Measurements from ENCODE around the gene FLCN.

FLCN gene

DNA sequence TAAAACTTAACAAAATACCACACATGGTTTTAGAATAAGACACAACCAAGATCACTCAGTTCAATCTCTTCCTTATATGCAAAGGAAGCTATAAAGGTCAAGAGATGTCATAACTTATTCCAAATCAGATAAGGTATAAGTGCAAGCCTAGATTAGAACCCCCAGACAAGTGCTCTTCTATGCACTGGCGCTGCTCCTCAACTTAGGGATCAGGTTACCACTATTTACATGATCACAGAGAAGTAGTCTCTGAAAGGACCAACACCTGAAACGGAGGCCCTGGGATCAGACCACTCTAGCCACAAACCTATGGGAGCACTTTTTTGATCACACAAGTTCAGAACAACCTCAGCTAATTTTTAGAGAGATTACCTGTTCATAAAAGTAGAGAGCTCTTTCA lies 27.5 kb upstream of the FLCN start:
- H3K36me3 ChIP-seq (ENCODE audit: low read length) = peaks cover 43% of the 10 kb centered on the region
- no peaks in the 10 kb centered on the region for H4K20me1 ChIP-seq (ENCODE audit: low read depth, low read length)

GRCh38 chr17:17258998-17259397 lies 22.0 kb upstream of the FLCN start:
- H3K36me3 ChIP-seq (ENCODE audit: low read length) = peaks cover 33% of the 10 kb centered on the region; the same call in 1 of the 2 replicates
- no peak overlapping the region for H3K4me2 ChIP-seq (ENCODE audit: low read depth, low read length, poor library complexity, severe bottlenecking)
- no peaks in the 10 kb centered on the region for H3K79me2 ChIP-seq (ENCODE audit: insufficient read depth, low read length)
- no peaks in the 10 kb centered on the region for H4K20me1 ChIP-seq (ENCODE audit: low read depth, low read length)
- TF ChIP-seq EZH2phosphoT487 (conservative IDR thresholded peaks at IDR 0.05; ENCODE audit: low read length) = no peak
- TF ChIP-seq, protein P1, sequence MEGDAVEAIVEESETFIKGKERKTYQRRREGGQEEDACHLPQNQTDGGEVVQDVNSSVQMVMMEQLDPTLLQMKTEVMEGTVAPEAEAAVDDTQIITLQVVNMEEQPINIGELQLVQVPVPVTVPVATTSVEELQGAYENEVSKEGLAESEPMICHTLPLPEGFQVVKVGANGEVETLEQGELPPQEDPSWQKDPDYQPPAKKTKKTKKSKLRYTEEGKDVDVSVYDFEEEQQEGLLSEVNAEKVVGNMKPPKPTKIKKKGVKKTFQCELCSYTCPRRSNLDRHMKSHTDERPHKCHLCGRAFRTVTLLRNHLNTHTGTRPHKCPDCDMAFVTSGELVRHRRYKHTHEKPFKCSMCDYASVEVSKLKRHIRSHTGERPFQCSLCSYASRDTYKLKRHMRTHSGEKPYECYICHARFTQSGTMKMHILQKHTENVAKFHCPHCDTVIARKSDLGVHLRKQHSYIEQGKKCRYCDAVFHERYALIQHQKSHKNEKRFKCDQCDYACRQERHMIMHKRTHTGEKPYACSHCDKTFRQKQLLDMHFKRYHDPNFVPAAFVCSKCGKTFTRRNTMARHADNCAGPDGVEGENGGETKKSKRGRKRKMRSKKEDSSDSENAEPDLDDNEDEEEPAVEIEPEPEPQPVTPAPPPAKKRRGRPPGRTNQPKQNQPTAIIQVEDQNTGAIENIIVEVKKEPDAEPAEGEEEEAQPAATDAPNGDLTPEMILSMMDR (IDR thresholded peaks at IDR 0.05; ENCODE audit: insufficient read depth, low read length, poor library complexity, severe bottlenecking) = no peak
- no peaks in the 10 kb centered on the region for H3K9me3 ChIP-seq (ENCODE audit: insufficient read depth, low read length)
- H2AFZ ChIP-seq (ENCODE audit: low read depth, low read length, severe bottlenecking) = no peak overlapping the region
- H3K27me3 ChIP-seq (ENCODE audit: low read length) = no peaks in the 10 kb centered on the region
- no peaks in the 10 kb centered on the region for H3F3A ChIP-seq (ENCODE audit: insufficient read depth)
- no peak overlapping the region for H3K27ac ChIP-seq (ENCODE audit: low read depth, low read length)
- H3K9me2 ChIP-seq (replicated peaks; ENCODE audit: insufficient read depth, low read length) = no peaks in the 10 kb centered on the region
- no peak overlapping the region for H3K9ac ChIP-seq (ENCODE audit: low read length)
- no peak overlapping the region for H3K4me3 ChIP-seq (ENCODE audit: insufficient read depth, low read length, poor library complexity, severe bottlenecking)

More for the DNA sequence above, 27.5 kb upstream of the FLCN start:
- H3K27ac ChIP-seq (ENCODE audit: low read depth, low read length) = no peak overlapping the region
- no peak for TF ChIP-seq EZH2phosphoT487 (conservative IDR thresholded peaks at IDR 0.05; ENCODE audit: low read length)
- TF ChIP-seq, protein P1 (IDR thresholded peaks at IDR 0.05; ENCODE audit: insufficient read depth, low read length, poor library complexity, severe bottlenecking) = no peak
- no peaks in the 10 kb centered on the region for H3F3A ChIP-seq (ENCODE audit: insufficient read depth)
- no peak overlapping the region for H2AFZ ChIP-seq (ENCODE audit: low read depth, low read length, severe bottlenecking)
- no peaks in the 10 kb centered on the region for H3K9me2 ChIP-seq (replicated peaks; ENCODE audit: insufficient read depth, low read length)
- H3K9me3 ChIP-seq (ENCODE audit: insufficient read depth, low read length) = no peaks in the 10 kb centered on the region
- no peak overlapping the region for H3K9ac ChIP-seq (ENCODE audit: low read length)
- no peaks in the 10 kb centered on the region; the same call in 1 of the 2 replicates for H3K79me2 ChIP-seq (ENCODE audit: insufficient read depth, low read length)
- no peak overlapping the region for H3K4me3 ChIP-seq (ENCODE audit: insufficient read depth, low read length, poor library complexity, severe bottlenecking)
- no peaks in the 10 kb centered on the region for H3K27me3 ChIP-seq (ENCODE audit: low read length)
- H3K4me2 ChIP-seq (ENCODE audit: low read depth, low read length, poor library complexity, severe bottlenecking) = no peak overlapping the region

DNA sequence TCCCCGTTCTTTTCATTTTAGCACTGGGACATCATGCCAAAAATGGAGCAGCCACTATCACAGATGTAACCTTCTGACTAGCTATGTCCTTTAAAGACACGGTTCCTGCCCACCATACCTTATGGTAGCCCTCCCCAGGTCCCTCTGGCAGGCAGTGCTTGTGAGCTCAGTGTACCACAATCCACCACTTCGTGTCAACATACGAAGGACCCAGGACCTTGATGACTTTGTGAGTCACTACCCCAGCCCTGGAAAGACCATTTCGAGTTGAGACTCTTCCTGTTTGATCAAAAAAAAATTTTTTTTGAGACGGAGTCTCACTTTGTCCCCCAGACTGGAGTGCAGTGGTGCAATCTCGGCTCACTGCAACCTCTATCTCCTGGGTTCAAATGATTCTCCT lies 21.0 kb upstream of the FLCN start:
- Histone ChIP-seq H4K20me1 (ENCODE audit: low read depth, low read length) (no peaks in the 10 kb centered on the region), H3K9ac (ENCODE audit: low read length) (no peak overlapping the region), H3K36me3 (ENCODE audit: low read length) (peaks cover 42% of the 10 kb centered on the region; the same call in 1 of the 2 replicates), H3K79me2 (ENCODE audit: insufficient read depth, low read length) (no peaks in the 10 kb centered on the region), H3F3A (ENCODE audit: insufficient read depth) (no peaks in the 10 kb centered on the region), H3K4me3 (ENCODE audit: insufficient read depth, low read length, poor library complexity, severe bottlenecking) (no peak overlapping the region), H3K27me3 (ENCODE audit: low read length) (no peaks in the 10 kb centered on the region), H3K4me2 (ENCODE audit: low read depth, low read length, poor library complexity, severe bottlenecking) (no peak overlapping the region), H2AFZ (ENCODE audit: low read depth, low read length, severe bottlenecking) (no peak overlapping the region), H3K9me2 (replicated peaks; ENCODE audit: insufficient read depth, low read length) (no peaks in the 10 kb centered on the region), H3K9me3 (ENCODE audit: insufficient read depth, low read length) (no peaks in the 10 kb centered on the region), H3K27ac (ENCODE audit: low read depth, low read length) (no peak overlapping the region)
- TF ChIP-seq, protein P1 (IDR thresholded peaks at IDR 0.05; ENCODE audit: insufficient read depth, low read length, poor library complexity, severe bottlenecking) = no peak
- TF ChIP-seq EZH2phosphoT487 (conservative IDR thresholded peaks at IDR 0.05; ENCODE audit: low read length) = no peak
